ENCODE results near the gene BLCAP.
"Not testable (repeated sequence)": the region's sequence is repeated elsewhere in the genome, so short reads cannot be mapped to it uniquely, and the experiment has no call there.

BLCAP gene, protein sequence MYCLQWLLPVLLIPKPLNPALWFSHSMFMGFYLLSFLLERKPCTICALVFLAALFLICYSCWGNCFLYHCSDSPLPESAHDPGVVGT

DNA sequence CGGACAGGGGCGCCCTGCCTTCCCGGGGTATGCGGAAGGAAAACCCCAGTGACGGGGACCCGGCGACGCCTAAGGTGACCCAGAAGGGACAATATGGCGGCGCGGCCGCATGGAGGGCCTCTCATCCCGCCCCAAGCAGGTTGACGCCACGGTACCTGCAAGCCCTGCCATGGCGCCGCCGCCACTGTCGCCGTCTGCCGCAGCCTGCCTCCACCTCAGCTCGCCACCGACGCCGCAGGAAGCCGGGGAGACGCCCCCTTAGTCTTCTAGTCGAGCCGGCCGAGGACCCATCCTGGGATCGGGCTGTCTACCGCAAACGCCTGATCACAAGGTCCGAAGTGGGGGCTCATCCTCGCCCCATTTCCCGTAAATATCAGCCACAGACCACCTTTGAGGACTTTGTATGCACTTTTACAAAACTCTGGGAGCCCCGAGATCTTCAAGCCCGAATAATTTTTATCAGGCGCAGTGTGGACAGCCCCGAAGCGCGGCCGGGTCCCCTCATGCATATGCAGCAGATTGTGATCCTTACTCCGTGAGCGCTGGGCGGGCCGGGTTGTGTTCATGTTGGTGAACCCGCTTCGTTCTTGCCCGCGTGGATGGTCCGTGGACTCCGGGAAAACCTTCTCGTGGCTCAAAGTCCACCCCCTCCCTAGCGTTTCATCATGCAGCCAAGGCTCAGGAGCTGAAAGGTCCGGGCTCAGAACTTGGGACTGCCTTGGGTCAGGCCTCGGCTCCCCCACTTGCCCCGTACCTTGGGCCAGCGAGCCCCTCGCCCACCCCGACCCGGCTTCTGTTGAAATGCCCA, at the start of gene BLCAP:
TSS of gene BLCAP (minus strand) at position 239 of the 808 bp plus-strand sequence. CDS start 8,702 bp downstream, outside the sequence.
- H3K27me3 Mint-ChIP-seq: no peaks in the 10 kb centered on the region
- H3K36me3 Mint-ChIP-seq (ENCODE audit: low read depth): no peaks in the 10 kb centered on the region
- H3K4me1 Mint-ChIP-seq (ENCODE audit: low read depth): peaks cover 51% of the 10 kb centered on the region
- H3K27ac Mint-ChIP-seq: peak within 1 kb of the TSS; percentile 100
- H3K9me3 Mint-ChIP-seq: no peaks in the 10 kb centered on the region
- peak within 1 kb of the TSS; percentile 87 for H3K4me3 Mint-ChIP-seq

DNA sequence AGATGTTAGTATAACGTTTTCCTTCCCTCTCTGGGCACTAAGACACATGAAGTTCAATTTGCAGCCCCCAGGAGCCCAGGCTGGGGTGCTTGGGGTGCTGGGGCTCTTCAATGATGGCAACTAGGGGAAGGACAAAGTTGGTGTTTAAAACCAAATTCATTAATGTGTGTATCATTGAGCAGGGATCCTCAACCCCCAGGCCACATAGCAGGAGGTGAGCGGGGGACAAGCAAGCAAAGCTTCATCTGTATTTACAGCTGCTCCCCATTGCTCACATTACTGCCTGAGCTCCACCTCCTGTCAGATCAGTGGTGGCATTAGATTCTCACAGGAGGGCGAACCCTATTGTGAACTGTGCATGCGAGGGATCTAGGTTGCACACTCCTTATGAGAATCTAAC, 49.8 kb upstream of the BLCAP start:
- not testable (repeated sequence) for H3K4me1 Mint-ChIP-seq (ENCODE audit: low read depth); H3K36me3 Mint-ChIP-seq (ENCODE audit: low read depth); H3K27ac Mint-ChIP-seq; H3K9me3 Mint-ChIP-seq; H3K4me3 Mint-ChIP-seq
- H3K27me3 Mint-ChIP-seq: peaks cover 13% of the 10 kb centered on the region

DNA sequence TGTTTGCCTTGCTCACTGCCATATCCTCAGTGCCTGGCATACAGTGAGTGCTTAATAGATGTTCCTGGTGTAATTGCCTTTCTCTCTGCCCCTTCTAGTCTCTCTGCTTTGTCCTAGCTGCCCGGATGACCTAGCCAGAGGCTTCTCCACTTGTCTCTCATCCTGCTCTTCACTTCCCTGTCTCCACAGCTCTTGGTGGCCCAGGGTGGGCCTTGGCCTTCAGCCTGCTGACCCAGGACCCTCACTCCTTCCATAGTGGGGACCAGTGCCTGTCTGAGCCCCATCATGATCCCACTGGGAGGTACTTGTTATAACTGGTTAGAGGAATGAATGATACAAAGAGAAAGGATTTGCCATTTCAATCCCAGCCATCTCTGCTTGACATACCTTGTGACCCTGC, 49.2 kb upstream of the BLCAP start:
- H3K4me3 Mint-ChIP-seq: no peak overlapping the region
- H3K27me3 Mint-ChIP-seq: peaks cover 13% of the 10 kb centered on the region
- H3K27ac Mint-ChIP-seq: no peak overlapping the region
- H3K9me3 Mint-ChIP-seq: no peaks in the 10 kb centered on the region
- no peaks in the 10 kb centered on the region for H3K4me1 Mint-ChIP-seq (ENCODE audit: low read depth)
- H3K36me3 Mint-ChIP-seq (ENCODE audit: low read depth): no peaks in the 10 kb centered on the region

DNA sequence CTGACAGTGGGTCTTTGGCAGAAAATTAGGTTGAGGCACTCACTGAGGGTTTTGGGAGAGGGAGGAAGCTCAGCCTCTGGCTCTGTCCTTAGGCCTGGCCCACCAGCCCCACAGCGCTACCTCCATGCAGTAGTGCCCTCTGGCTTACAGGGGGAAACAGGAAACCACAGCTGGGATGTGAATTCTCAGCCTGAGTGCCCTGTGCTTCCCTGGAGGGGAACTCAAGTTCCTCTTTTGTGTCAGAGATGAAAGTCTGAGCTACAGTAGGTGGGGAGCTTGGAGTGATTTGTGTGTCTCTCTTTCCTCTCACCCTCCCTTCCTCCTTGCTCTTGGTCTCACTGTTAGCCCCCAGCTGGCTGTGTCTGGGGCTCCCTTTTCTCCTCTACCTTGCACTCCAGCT, 48.2 kb upstream of the BLCAP start:
- Mint-ChIP-seq H3K36me3 (ENCODE audit: low read depth) (no peaks in the 10 kb centered on the region), H3K27me3 (peaks cover 20% of the 10 kb centered on the region), H3K4me1 (ENCODE audit: low read depth) (no peaks in the 10 kb centered on the region), H3K9me3 (no peaks in the 10 kb centered on the region), H3K27ac (no peak overlapping the region), H3K4me3 (no peak overlapping the region)

DNA sequence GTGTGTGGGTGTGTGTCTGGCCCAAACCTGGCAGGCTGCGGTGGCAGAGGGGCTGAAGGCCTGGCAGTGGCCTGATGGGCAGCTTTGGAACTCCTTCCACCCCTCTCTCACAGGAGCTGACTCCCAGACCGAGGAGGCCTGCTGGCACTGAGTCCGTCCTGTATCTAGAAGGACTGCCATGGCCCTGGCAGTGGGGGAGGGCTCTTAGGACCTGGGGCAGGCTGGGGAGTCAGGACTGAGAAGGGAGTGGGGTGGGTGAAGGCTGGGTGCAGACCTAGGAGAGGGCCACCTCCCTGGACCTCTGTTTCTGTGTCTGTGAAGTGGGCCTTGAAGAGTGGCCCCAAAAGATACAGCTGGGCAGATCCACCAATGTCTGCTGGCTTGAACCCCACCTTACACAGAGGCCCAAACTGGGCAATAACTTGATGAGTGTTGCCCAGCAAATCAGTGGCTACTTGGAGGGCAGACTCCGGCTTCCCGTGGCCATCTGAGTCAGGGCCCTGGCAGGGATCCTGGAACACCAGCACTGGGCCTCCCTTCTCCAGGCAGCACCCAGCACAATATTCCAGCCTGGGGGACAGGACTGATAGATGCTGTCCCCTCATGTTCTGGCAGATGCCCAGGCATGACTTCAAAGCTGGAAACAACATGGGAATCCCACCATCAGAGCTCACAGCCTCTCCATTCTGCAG, 46.7 kb upstream of the BLCAP start:
- Mint-ChIP-seq H3K9me3 (no peaks in the 10 kb centered on the region), H3K36me3 (ENCODE audit: low read depth) (no peaks in the 10 kb centered on the region), H3K27ac (no peak overlapping the region), H3K4me3 (no peak overlapping the region), H3K4me1 (ENCODE audit: low read depth) (no peaks in the 10 kb centered on the region), H3K27me3 (peaks cover 19% of the 10 kb centered on the region)

DNA sequence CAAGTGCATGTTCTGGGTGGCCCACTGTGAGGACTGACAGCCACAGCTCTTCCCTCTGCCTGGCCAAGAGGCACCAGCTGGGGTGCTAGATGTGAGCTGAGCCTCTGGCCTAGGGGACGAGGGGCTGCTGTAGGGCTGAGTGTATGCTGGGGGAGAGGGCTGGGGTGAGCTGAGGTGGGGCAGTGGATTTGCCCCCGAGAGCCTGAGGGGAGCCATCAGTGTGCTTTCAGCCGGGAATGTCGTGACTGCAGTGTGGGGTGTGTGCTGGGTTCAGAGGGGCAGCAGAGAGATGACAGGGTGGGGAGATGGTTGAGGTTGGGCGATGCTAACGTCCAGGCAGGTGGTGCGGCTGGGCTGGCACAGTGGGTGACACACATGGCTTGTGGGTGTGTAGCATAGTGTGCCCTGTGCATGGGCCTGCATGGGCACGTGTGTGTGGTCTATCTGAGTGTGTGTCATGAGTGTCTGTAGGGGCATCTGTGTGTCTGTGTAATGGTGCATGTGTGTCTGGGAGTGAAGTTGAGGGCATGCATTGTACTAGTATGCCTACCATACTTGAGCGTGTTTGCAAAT, 46.0 kb upstream of the BLCAP start:
- Mint-ChIP-seq H3K27me3 (peaks cover 25% of the 10 kb centered on the region), H3K27ac (no peak overlapping the region)

DNA sequence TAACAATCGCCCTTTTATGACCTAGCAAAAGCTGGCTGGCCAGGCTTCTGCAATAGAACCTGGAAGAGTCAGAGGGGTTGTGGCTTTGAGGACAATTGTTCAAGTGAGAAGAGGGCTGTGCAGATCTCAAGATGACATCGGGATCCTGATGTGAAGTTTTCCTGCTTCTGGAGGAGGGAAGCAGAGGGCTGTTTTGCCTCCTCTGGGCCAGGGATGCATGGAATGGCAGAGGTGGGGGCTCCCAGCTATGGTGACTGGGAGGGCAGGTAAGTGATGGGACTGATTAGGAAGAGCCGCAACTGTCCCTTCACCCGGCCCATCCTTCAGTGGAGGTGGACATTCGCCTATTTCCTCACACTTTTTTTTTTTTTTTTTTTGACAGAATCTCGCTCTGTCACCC, 43.4 kb upstream of the BLCAP start:
- H3K27me3 Mint-ChIP-seq: peaks cover 46% of the 10 kb centered on the region
- no peaks in the 10 kb centered on the region for H3K4me1 Mint-ChIP-seq (ENCODE audit: low read depth)
- no peaks in the 10 kb centered on the region for H3K9me3 Mint-ChIP-seq

More for the DNA sequence above, 46.0 kb upstream of the BLCAP start:
- no peak overlapping the region for H3K4me3 Mint-ChIP-seq
- no peaks in the 10 kb centered on the region for H3K36me3 Mint-ChIP-seq (ENCODE audit: low read depth)
- no peaks in the 10 kb centered on the region for H3K9me3 Mint-ChIP-seq
- no peaks in the 10 kb centered on the region for H3K4me1 Mint-ChIP-seq (ENCODE audit: low read depth)

DNA sequence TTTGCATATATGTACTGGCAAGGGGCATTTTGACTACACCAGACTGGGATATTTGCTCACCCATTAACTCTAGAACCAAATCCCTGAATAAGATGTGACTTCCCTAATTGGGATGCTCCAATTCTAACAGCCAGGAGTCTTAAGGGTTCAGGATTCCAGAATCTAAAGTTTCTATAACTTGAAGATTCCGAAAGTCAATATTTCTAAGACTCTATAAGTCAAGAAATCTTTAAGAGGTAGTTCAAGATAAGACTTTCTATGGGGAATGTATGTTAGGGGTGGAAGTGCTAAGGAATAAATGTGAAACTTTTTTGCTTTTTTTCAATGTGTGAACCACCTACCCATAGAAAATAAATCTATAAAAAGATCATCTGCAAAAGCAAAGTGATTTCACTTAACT, 42.7 kb upstream of the BLCAP start:
- no peak overlapping the region for H3K4me3 Mint-ChIP-seq
- H3K4me1 Mint-ChIP-seq (ENCODE audit: low read depth): no peaks in the 10 kb centered on the region
- H3K27me3 Mint-ChIP-seq: peaks cover 49% of the 10 kb centered on the region
- no peaks in the 10 kb centered on the region for H3K9me3 Mint-ChIP-seq
- H3K36me3 Mint-ChIP-seq (ENCODE audit: low read depth): no peaks in the 10 kb centered on the region
- H3K27ac Mint-ChIP-seq: no peak overlapping the region

More for the DNA sequence above, 43.4 kb upstream of the BLCAP start:
- Mint-ChIP-seq H3K27ac (no peak overlapping the region), H3K36me3 (ENCODE audit: low read depth) (no peaks in the 10 kb centered on the region), H3K4me3 (no peak overlapping the region)

DNA sequence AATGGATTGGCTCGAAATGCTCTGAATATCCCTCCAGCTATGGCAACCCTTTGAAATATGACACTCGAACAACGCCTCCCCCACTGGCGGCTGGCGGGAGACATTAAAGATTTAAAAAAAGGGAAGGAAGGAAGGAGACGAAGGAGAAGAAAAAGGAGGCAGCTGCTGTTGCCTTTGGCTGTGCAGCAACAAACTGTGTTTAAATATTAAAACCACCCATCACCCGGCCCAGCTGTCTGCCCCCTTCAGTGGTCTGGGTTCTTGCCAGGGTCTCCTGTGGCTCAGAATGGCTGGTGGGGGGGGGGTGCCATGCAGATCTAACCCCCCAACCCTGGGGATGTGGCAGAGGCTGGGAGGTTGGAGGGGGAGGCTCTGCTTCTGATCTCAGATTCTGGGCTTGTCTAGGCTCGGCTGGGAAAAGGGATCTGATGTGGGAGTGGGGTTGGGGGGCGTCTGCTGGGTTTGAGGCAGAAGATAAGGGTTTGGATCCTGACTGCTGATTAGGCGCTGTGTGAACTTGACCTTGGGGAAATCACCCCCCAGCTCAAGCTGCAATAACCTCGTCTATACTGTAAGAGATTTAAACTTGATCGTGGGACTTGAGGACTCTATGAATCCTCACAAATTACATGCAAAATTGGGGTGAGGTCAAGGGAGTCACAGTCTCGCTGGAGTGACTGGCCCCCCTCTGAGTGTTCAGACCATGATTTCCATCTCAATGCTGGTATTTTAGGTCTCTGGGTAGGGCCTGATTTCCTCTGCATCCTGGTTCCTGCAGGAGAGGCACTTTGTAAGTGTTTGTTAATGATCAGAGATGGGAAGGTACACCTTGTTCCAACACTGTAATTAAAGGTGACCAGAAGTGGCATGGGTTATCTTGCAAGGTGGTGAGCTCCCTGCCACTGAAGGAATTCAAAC, 40.3 kb upstream of the BLCAP start:
- Mint-ChIP-seq H3K27me3 (peaks cover 58% of the 10 kb centered on the region), H3K36me3 (ENCODE audit: low read depth) (no peaks in the 10 kb centered on the region), H3K4me3 (no peak overlapping the region), H3K9me3 (no peaks in the 10 kb centered on the region), H3K27ac (no peak overlapping the region), H3K4me1 (ENCODE audit: low read depth) (no peaks in the 10 kb centered on the region)

DNA sequence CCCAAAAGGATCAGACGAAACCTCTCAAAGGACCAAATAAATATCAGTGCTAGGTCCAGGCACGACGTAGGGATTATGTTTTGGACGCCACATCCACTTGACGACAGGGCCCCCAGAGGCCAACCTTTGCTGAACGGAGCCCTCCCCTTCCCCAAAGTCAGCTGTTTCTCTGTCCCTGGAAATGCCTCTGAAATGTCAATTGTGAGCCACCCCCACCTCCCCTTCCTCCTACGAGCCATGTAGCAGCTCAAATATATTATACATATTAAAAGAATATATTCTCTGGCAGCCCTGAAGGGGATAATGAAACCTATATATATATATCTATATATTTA, 39.6 kb upstream of the BLCAP start:
- Mint-ChIP-seq H3K4me1 (ENCODE audit: low read depth) (no peaks in the 10 kb centered on the region), H3K9me3 (no peaks in the 10 kb centered on the region), H3K27me3 (peaks cover 56% of the 10 kb centered on the region), H3K4me3 (no peak overlapping the region), H3K27ac (no peak overlapping the region), H3K36me3 (ENCODE audit: low read depth) (no peaks in the 10 kb centered on the region)

DNA sequence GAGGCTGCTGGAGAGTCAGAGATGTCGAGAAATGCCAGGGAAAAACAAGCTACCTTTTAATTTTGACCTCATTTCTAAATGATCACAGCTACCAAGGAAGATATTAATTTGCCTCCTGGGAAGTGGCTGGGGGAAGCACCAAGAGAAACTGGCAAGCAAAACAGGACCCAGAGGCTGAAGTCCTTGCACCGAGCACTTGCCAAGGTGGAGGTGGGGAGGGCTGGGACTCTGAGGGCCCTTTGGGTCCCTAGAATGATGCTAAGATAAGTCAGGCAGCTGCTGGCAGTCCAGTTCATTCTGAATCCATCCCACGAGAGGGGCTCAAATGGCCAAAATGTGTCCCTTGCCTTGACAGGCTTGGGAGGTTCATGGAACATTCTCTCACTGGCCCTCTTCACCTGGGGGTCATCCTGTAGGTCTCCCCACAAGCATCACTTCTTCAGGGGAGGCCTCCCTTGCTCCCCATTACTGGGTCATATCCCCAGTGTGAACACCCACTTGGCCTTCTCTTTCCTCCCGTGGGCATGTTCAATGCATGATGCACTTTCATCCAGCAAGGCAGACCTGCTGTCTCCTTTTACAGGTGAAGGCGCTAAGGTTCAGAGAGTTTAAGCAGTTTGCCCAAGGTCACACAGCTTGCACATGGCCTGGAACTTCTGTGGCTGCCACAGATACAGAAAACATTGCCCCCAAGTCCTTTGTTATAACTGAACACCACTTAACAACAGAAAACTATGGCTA, 39.1 kb upstream of the BLCAP start:
- Mint-ChIP-seq H3K9me3 (no peaks in the 10 kb centered on the region), H3K27me3 (peaks cover 59% of the 10 kb centered on the region)

DNA sequence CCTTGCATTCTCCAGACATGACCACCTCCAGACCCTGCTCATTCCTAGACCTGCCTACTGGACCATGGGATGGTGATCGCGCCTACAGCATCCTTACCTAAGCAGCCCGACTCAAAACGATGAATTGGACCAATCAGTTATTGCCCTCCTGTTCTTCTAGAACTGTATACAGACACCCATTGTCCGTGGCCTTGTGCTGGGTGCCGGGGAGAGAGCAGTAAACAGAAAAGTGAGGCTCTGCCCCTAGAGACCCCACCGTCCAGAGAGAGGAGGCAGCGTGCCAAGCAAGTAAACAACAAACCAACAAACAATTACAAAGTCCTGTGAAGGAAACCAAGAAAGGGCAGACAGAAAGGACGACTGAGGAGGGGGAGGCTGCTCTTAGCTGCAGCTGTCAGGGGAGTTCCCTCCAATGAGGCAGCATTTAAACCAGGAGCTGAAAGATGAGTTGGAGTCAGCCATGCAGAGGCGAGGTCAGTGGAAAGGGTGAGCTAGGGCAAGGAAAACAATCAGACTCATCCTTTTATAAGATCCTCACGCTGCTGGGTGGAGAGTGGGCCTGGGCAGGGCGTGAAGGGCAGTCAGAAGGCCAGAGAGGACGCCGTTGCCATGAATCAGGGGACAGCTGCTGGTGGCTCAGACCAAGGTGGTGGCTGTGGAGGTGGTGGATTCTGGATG, 37.6 kb upstream of the BLCAP start:
- Mint-ChIP-seq H3K9me3 (no peaks in the 10 kb centered on the region), H3K27me3 (peaks cover 56% of the 10 kb centered on the region), H3K36me3 (ENCODE audit: low read depth) (no peaks in the 10 kb centered on the region), H3K4me1 (ENCODE audit: low read depth) (no peaks in the 10 kb centered on the region), H3K27ac (no peak overlapping the region), H3K4me3 (no peak overlapping the region)

More for the DNA sequence above, 39.1 kb upstream of the BLCAP start:
- Mint-ChIP-seq H3K27ac (no peak overlapping the region), H3K36me3 (ENCODE audit: low read depth) (no peaks in the 10 kb centered on the region), H3K4me1 (ENCODE audit: low read depth) (no peaks in the 10 kb centered on the region), H3K4me3 (no peak overlapping the region)

DNA sequence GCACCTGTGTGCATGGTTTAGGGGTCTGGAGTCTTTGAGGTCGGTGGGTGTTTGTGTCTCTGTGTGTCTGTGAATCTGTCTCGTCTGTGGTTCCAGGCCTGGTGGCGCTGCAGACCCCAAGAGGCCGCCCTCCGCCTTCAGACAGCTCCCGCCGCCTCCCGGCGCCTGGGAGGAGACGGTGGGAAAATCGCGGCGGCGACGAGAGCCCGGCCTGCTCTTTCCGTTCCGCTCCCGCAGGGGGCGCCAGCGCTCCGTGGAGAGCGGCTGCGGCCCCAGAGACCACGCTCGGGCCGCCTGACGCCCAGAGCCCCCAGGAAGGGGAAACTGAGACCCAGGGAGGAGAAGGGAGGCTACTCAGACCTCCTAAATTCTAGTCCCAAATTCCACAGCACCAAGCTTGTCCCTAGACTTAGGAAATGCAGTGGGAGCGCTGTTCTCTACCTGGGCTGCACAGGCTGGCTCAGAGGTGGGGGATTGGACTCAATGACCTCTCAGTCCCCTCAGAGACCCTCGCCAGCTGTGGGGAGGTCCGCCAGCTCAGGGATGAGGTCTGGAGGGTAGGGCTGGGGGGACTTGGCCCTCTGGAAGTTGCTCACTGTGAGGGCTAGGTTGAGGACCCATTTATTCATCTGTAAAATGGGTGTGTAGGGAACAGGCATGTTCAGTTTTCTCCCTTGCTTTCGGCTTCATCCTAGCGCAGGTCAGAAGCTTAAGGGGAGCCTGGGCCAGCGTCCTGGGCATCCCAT, 36.9 kb upstream of the BLCAP start:
- no peaks in the 10 kb centered on the region for H3K4me1 Mint-ChIP-seq (ENCODE audit: low read depth)
- no peaks in the 10 kb centered on the region for H3K36me3 Mint-ChIP-seq (ENCODE audit: low read depth)
- H3K27me3 Mint-ChIP-seq: peaks cover 51% of the 10 kb centered on the region
- H3K9me3 Mint-ChIP-seq: no peaks in the 10 kb centered on the region
- H3K4me3 Mint-ChIP-seq: no peak overlapping the region
- H3K27ac Mint-ChIP-seq: no peak overlapping the region

Data from stimulated activated naive CD8-positive, alpha-beta T cell treated with anti-CD3 and anti-CD28 coated beads, Interleukin-15, Interleukin-2, amounts not matched to agents 100 ng/mL and 50 ng/mL, for 24 hours (primary cell).